A673 (cell line): ENCODE measurements around the gene BIRC7. TPM values are rescaled to one million over a fixed set of nuclear protein-coding genes. Genes with fewer than 3 reads are reported as not detected.

Experiments used
- BruUV-seq: library from RNA; stranded (reverse); fragments of 400-500 nt; replicated peaks from 2 replicates; lab custom pipeline; 2021; lab: Mats Ljungman, UMichigan
- CTCF ChIA-PET: fragments of 300-600 bp; sonication (Branson Sonifier 250); formaldehyde crosslinking; loops from one replicate; lab custom pipeline; 2022; ENCODE audit warnings: antibody characterized with exemption; lab: Charles Lee
- POLR2A ChIA-PET: fragments of 300-600 bp; sonication (Branson Sonifier 250); formaldehyde crosslinking; loops from one replicate; lab custom pipeline; 2022; ENCODE audit warnings: antibody characterized with exemption; ENCODE audit not compliant: low non-redundant PET; lab: Charles Lee
- DNase-seq: peaks from one replicate; pipeline ENCODE4 v3.0.0-alpha.2; 2015; ENCODE audit warnings: low spot score
- H3K27ac ChIP-seq: fragments of 200-600 bp; sonication (generic); 2 replicates; pipeline ENCODE4 v1.5.1; 2016; ENCODE audit warnings: mixed run types, low read depth, mild to moderate bottlenecking, mixed read lengths, antibody characterized with exemption, low read length; ENCODE audit not compliant: poor library complexity, severe bottlenecking
- H3K27me3 ChIP-seq: fragments of 200-600 bp; sonication (generic); replicated peaks from 2 replicates; pipeline ENCODE4 v1.6.1; 2017; ENCODE audit warnings: mixed run types, low read depth, mild to moderate bottlenecking, mixed read lengths, antibody characterized with exemption, low read length; ENCODE audit not compliant: insufficient read depth, poor library complexity
- H3K36me3 ChIP-seq: fragments of 200-600 bp; sonication (generic); 2 replicates; pipeline ENCODE4 v1.6.1; 2016; ENCODE audit warnings: mixed run types, mild to moderate bottlenecking, mixed read lengths, antibody characterized with exemption, low read length; ENCODE audit not compliant: insufficient read depth, poor library complexity, severe bottlenecking
- H3K4me1 ChIP-seq: fragments of 200-600 bp; sonication (generic); 2 replicates; pipeline ENCODE4 v1.6.1; 2017; ENCODE audit warnings: mixed run types, mild to moderate bottlenecking, mixed read lengths, antibody characterized with exemption, low read length; ENCODE audit not compliant: insufficient read depth, poor library complexity, severe bottlenecking
- H3K4me3 ChIP-seq: fragments of 200-600 bp; sonication (generic); 2 replicates; pipeline ENCODE4 v1.5.1; 2016; ENCODE audit warnings: low read depth, mixed run types, mild to moderate bottlenecking, mixed read lengths, low read length; ENCODE audit not compliant: poor library complexity, severe bottlenecking
- H3K9me3 ChIP-seq: fragments of 200-600 bp; sonication (generic); 2 replicates; pipeline ENCODE4 v1.6.1; 2016; ENCODE audit warnings: mixed run types, low read depth, mild to moderate bottlenecking, mixed read lengths, antibody characterized with exemption, low read length; ENCODE audit not compliant: poor library complexity, severe bottlenecking
- EZH2 ChIP-seq: fragments of 200-600 bp; sonication (generic); IDR thresholded peaks from 2 replicates; pipeline ENCODE4 v1.6.1; 2017; ENCODE audit warnings: borderline replicate concordance, low read depth, mild to moderate bottlenecking, mixed read lengths, antibody characterized with exemption, low read length; ENCODE audit not compliant: poor library complexity, severe bottlenecking
- intact Hi-C: fragments of 100-400 bp; cut with micrococcal nuclease; formaldehyde crosslinking; loops from one replicate; pipeline ENCODE4 v1.10.0; 2022; ENCODE audit not compliant: unreplicated experiment
- total RNA-seq: library from RNA; stranded (reverse); gene quantifications from 2 replicates; pipeline ENCODE4 v1.2.3, GENCODE V29; 2021
- TF ChIP-seq, protein P1 (sequence below): fragments of 300-800, 200-600 bp; sonication (generic); conservative IDR thresholded peaks from 2 replicates; pipeline ENCODE4 v1.5.1; 2017; ENCODE audit warnings: low read depth, mild to moderate bottlenecking, antibody characterized with exemption, low read length, moderate library complexity, mixed read lengths

The BIRC7 gene
- total RNA-seq, 1 experiment from 2014 or later: not detected

DNA sequence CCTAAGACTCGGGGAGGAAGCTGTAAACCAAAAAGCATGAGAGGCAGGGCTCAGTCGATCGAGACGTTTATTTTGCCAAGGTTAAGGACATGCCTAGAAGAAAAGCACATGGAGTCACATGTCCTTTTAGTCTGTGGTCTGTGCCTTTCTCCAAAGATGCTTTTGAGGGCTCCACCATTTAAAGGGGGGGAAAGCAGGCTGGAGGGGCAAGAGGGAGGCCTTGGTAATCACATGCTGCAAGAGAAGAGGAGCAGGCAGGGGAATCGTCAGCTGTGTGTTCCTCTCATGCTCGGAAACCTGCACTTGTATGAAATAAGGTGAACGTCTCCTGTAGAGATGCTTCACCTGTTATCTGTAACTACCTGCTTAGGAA lies 10.6 kb upstream of the BIRC7 start:
- Histone ChIP-seq H3K36me3 (no peaks in the 10 kb centered on the region), H3K9me3 (no peaks in the 10 kb centered on the region), H3K27ac (no peak overlapping the region), H3K27me3 (peaks cover 12% of the 10 kb centered on the region), H3K4me3 (no peak overlapping the region), H3K4me1 (no peaks in the 10 kb centered on the region)
- CTCF ChIA-PET: interaction anchor here (0.6 to 2.6 kb wide), 2 partner anchors 156 to 270 kb away, joined by 3 to 25 read pairs; no protein-coding TSS in a partner anchor
- no peak for DNase-seq
- BruUV-seq: no TSS peak
- intact Hi-C loops: no loop called here
- TF ChIP-seq, protein P1, sequence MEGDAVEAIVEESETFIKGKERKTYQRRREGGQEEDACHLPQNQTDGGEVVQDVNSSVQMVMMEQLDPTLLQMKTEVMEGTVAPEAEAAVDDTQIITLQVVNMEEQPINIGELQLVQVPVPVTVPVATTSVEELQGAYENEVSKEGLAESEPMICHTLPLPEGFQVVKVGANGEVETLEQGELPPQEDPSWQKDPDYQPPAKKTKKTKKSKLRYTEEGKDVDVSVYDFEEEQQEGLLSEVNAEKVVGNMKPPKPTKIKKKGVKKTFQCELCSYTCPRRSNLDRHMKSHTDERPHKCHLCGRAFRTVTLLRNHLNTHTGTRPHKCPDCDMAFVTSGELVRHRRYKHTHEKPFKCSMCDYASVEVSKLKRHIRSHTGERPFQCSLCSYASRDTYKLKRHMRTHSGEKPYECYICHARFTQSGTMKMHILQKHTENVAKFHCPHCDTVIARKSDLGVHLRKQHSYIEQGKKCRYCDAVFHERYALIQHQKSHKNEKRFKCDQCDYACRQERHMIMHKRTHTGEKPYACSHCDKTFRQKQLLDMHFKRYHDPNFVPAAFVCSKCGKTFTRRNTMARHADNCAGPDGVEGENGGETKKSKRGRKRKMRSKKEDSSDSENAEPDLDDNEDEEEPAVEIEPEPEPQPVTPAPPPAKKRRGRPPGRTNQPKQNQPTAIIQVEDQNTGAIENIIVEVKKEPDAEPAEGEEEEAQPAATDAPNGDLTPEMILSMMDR: no peak
- TF ChIP-seq EZH2: no peak
- POLR2A ChIA-PET: no interaction called here

GRCh38 chr20:63226042-63226943 lies 9.4 kb upstream of the BIRC7 start:
- intact Hi-C loops: no loop called here
- Histone ChIP-seq H3K36me3 (no peaks in the 10 kb centered on the region), H3K27ac (no peak overlapping the region), H3K4me3 (no peak overlapping the region), H3K9me3 (no peaks in the 10 kb centered on the region), H3K4me1 (no peaks in the 10 kb centered on the region), H3K27me3 (peaks cover 9% of the 10 kb centered on the region)
- ChIA-PET CTCF (no interaction called here), POLR2A (no interaction called here)
- BruUV-seq: no TSS peak
- no peak for DNase-seq
- TF ChIP-seq EZH2: no peak
- TF ChIP-seq, protein P1: no peak

DNA sequence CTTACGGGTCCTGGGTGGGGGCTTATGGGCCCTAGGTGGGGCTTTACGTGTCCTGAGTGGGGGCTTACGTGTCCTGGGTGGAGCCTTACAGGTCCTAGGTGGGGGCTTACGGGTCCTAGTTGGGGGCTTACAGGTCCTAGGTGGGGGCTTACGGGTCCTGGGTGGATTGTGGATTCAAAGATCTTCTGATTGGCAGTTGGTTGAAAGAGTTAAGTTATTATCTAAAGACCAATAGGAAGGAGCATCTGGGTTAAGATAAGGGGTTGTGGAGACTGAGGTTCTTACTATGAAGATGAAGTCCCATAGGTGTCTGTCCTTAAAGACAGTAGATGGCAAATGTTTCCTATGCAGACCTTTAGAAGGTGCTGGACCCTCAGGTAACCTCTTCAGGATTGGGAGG lies 8.4 kb upstream of the BIRC7 start:
- Histone ChIP-seq H3K27me3 (peaks cover 12% of the 10 kb centered on the region), H3K4me1 (no peaks in the 10 kb centered on the region), H3K27ac (no peak overlapping the region), H3K4me3 (no peak overlapping the region), H3K36me3 (no peaks in the 10 kb centered on the region), H3K9me3 (no peaks in the 10 kb centered on the region)
- ChIA-PET POLR2A (no interaction called here), CTCF (no interaction called here)
- TF ChIP-seq, protein P1: no peak
- no peak for TF ChIP-seq EZH2
- intact Hi-C loops: no loop called here
- no peak for DNase-seq
- BruUV-seq: no TSS peak
